Measurements from ENCODE around the gene CCDC47.

DNA sequence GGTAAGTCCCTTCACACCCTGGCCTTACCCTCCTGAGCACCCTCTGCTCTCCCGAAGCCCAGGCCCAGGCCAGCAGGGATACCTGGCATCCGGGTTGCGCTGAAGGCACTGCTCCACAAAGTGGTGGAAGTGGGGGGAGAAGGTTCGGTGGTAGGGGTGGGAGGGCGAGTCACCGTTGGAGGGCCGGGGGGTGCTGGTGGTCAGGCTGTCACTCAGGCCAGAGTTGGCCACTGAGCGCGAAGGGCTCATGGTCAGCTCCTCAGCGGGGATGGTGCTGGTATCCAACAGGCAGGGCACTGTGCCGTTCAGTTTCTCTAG, 69.2 kb downstream of the CCDC47 start:
- TF ChIP-seq, protein P1, sequence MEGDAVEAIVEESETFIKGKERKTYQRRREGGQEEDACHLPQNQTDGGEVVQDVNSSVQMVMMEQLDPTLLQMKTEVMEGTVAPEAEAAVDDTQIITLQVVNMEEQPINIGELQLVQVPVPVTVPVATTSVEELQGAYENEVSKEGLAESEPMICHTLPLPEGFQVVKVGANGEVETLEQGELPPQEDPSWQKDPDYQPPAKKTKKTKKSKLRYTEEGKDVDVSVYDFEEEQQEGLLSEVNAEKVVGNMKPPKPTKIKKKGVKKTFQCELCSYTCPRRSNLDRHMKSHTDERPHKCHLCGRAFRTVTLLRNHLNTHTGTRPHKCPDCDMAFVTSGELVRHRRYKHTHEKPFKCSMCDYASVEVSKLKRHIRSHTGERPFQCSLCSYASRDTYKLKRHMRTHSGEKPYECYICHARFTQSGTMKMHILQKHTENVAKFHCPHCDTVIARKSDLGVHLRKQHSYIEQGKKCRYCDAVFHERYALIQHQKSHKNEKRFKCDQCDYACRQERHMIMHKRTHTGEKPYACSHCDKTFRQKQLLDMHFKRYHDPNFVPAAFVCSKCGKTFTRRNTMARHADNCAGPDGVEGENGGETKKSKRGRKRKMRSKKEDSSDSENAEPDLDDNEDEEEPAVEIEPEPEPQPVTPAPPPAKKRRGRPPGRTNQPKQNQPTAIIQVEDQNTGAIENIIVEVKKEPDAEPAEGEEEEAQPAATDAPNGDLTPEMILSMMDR (IDR thresholded peaks at IDR 0.05): no peak
- no peak for TF ChIP-seq POLR2A (IDR thresholded peaks at IDR 0.05)
- TF ChIP-seq POLR2AphosphoS5 (IDR thresholded peaks at IDR 0.05): no peak
